K562 (cell line): Measurements from ENCODE around the gene YARS1. TPM values are rescaled to one million over a fixed set of nuclear protein-coding genes. Genes with fewer than 3 reads are reported as not detected.

Source experiments
- ATAC-seq: fragments of 200-7000 bp; cut with Tn5 transposase; 3 replicates; pipeline ENCODE4 v1.9.1; 2020; ENCODE audit warnings: moderate library complexity
- BruUV-seq: library from RNA; stranded (reverse); fragments of 400-500 nt; replicated peaks from 2 replicates; lab custom pipeline; 2021; lab: Mats Ljungman, UMichigan
- CTCF ChIA-PET: fragments of 300-600 bp; formaldehyde crosslinking; extraction: SDS; loops from one replicate; lab custom pipeline; 2021; ENCODE audit warnings: low intra/inter-chr PET ratio; lab: Yijun Ruan, JAX
- POLR2A ChIA-PET: fragments of 300-600, 350-650 bp; sonication (Branson Sonifier 250); formaldehyde crosslinking; extraction: SDS; loops from one replicate; lab custom pipeline; 2021; ENCODE audit warnings: antibody characterized with exemption, inconsistent platforms; lab: Yijun Ruan, JAX
- DNase-seq, 4 experiments: peaks; one replicate each; pipeline versions ENCODE4 v3.0.0 to v3.0.0-alpha.2; 2011 to 2018; ENCODE audit warnings: low spot score in 3 of 4, mixed read lengths in 3 of 4; ENCODE audit errors: extremely low read depth in 1 of 4
- FAIRE-seq: peaks from 2 replicates; lab custom pipeline; 2011; peaks lifted over from hg19 to GRCh38; lab: Jason Lieb, UNC
- H2AFZ ChIP-seq: 2 replicates; pipeline ENCODE4 v1.6.0; 2011; ENCODE audit warnings: low read depth, low read length, control low read depth, inconsistent platforms
- H3K27ac ChIP-seq: fragments of 200-600 bp; 3 replicates; pipeline ENCODE4 v1.8.0; 2011; ENCODE audit warnings: low read depth, mild to moderate bottlenecking, control low read depth, inconsistent platforms, low read length, moderate library complexity, mixed read lengths; ENCODE audit errors: extremely low read depth
- H3K27me3 ChIP-seq, 2 experiments: fragments of 300-600 bp in 1 of 2; 2 replicates in 1 of 2; 3 replicates in 1 of 2; pipeline versions ENCODE4 v1.6.0 to v1.8.0; 2011; ENCODE audit warnings: inconsistent platforms in 2 of 2, low read length in 2 of 2, mild to moderate bottlenecking in 1 of 2, mixed read lengths in 1 of 2, moderate library complexity in 1 of 2; ENCODE audit not compliant: control insufficient read depth in 2 of 2, insufficient read depth in 2 of 2
- H3K36me3 ChIP-seq: fragments of 300-600 bp; 3 replicates; pipeline ENCODE4 v1.8.0; 2011; ENCODE audit warnings: mild to moderate bottlenecking, low read length, inconsistent platforms; ENCODE audit not compliant: control insufficient read depth, insufficient read depth
- H3K4me1 ChIP-seq, 2 experiments: fragments of 200-600 bp in 1 of 2; replicated peaks in 1 of 2; 2 replicates in 1 of 2; 3 replicates in 1 of 2; pipeline versions ENCODE4 v1.5.1 to v1.8.0; 2011; ENCODE audit warnings: inconsistent platforms in 2 of 2, low read length in 2 of 2, mild to moderate bottlenecking in 1 of 2, mixed read lengths in 1 of 2, moderate library complexity in 1 of 2; ENCODE audit not compliant: control insufficient read depth in 2 of 2, insufficient read depth in 2 of 2
- H3K4me2 ChIP-seq: 2 replicates; pipeline ENCODE4 v1.6.1; 2011; ENCODE audit warnings: low read length, control low read depth, inconsistent platforms, mixed read lengths; ENCODE audit not compliant: insufficient read depth
- H3K4me3 ChIP-seq: fragments of 200-600 bp; sonication (generic), shearing (Covaris generic); 2 replicates; pipeline ENCODE4 v1.5.1; 2016; ENCODE audit warnings: control low read depth, inconsistent platforms
- H3K79me2 ChIP-seq: fragments of 200-600 bp; 3 replicates; pipeline ENCODE4 v1.8.0; 2011; ENCODE audit warnings: low read length, inconsistent platforms; ENCODE audit not compliant: control insufficient read depth, insufficient read depth
- H3K9ac ChIP-seq, 2 experiments: 2 replicates each; pipeline versions ENCODE4 v1.6.0 to v1.6.1; 2011; ENCODE audit warnings: low read depth in 2 of 2, low read length in 2 of 2, control low read depth in 1 of 2, inconsistent platforms in 1 of 2, mild to moderate bottlenecking in 1 of 2, mixed read lengths in 1 of 2; ENCODE audit not compliant: insufficient read depth in 1 of 2
- H3K9me1 ChIP-seq: one replicate; pipeline ENCODE4 v1.6.0; 2011; ENCODE audit warnings: inconsistent platforms, mild to moderate bottlenecking, low read length, moderate library complexity; ENCODE audit not compliant: control insufficient read depth, insufficient read depth
- H3K9me3 ChIP-seq: replicated peaks from 2 replicates; pipeline ENCODE4 v1.5.1; 2011; ENCODE audit warnings: low read depth, low read length, inconsistent platforms; ENCODE audit not compliant: control insufficient read depth, insufficient read depth
- H4K20me1 ChIP-seq: replicated peaks from 2 replicates; pipeline ENCODE4 v1.6.1; 2011; ENCODE audit warnings: low read length, inconsistent platforms, mixed read lengths; ENCODE audit not compliant: control insufficient read depth, insufficient read depth
- ARID4B ChIP-seq: sonication (generic); formaldehyde crosslinking; IDR thresholded peaks from 2 replicates; pipeline ENCODE4 v1.8.0; 2022; ENCODE audit warnings: mild to moderate bottlenecking, missing genetic modification reagents
- IRF9 ChIP-seq: fragments of 450-650 bp; IDR thresholded peaks from 2 replicates; pipeline ENCODE4 v1.6.1; 2016; ENCODE audit warnings: missing biosample characterization, missing genetic modification characterization
- MEF2D ChIP-seq: conservative IDR thresholded peaks from 2 replicates; pipeline ENCODE4 v1.6.1; 2016; ENCODE audit warnings: low read depth, missing genetic modification characterization, missing compliant biosample characterization
- NFE2 ChIP-seq: IDR thresholded peaks from 2 replicates; pipeline ENCODE4 v1.6.1; 2014; ENCODE audit warnings: antibody characterized with exemption, low read depth
- OTX1 ChIP-seq: fragments of 450-650 bp; formaldehyde crosslinking; IDR thresholded peaks from 2 replicates; pipeline ENCODE4 v1.4.0; 2022; ENCODE audit warnings: mild to moderate bottlenecking
- PHF20 ChIP-seq: fragments of 450-650 bp; IDR thresholded peaks from 2 replicates; pipeline ENCODE4 v1.6.1; 2018; ENCODE audit not compliant: partially characterized antibody
- RNF219 ChIP-seq: fragments of 250-450 bp; sonication (Bioruptor Pico); IDR thresholded peaks from 2 replicates; pipeline ENCODE4 v1.5.0; 2022; ENCODE audit warnings: mild to moderate bottlenecking
- THAP7 ChIP-seq: fragments of 250-450 bp; sonication (Bioruptor Pico); IDR thresholded peaks from 2 replicates; pipeline ENCODE4 v1.5.0; 2021
- TOE1 ChIP-seq, 2 experiments: fragments of 450-650 bp in 1 of 2; sonication (generic) in 1 of 2; formaldehyde crosslinking in 1 of 2; IDR thresholded peaks; 2 replicates each; pipeline versions ENCODE4 v1.7.1 to v1.8.0; 2016 to 2022; ENCODE audit warnings: borderline replicate concordance in 2 of 2, mild to moderate bottlenecking in 2 of 2, antibody characterized with exemption in 1 of 2, inconsistent platforms in 1 of 2, low read depth in 1 of 2, missing genetic modification reagents in 1 of 2, moderate library complexity in 1 of 2
- ZKSCAN8 ChIP-seq: fragments of 200-800 bp; sonication (Bioruptor generic); IDR thresholded peaks from 2 replicates; pipeline ENCODE4 v1.6.1; 2016; ENCODE audit warnings: missing genetic modification characterization, missing compliant biosample characterization
- WGBS: fragments of 100-300 bp; shearing (Covaris generic); methylation state at CpG from one replicate; pipeline ENCODE4 v1.1.6; 2016; ENCODE audit warnings: low coverage, mixed read lengths; ENCODE audit not compliant: insufficient coverage; ENCODE audit errors: missing lambda C conversion rate; 5-methylcytosine and 5-hydroxymethylcytosine counted together
- in situ Hi-C: fragments of 300-500 bp; cut with MboI; formaldehyde crosslinking; loops from 4 replicates; pipeline ENCODE4 v1.15.0; 2018; ENCODE audit warnings: inconsistent platforms, mixed read lengths
- intact Hi-C: fragments of 100-400 bp; cut with micrococcal nuclease; formaldehyde crosslinking; loops from 2 replicates; pipeline ENCODE4 v1.14.2; 2022
- polyA plus RNA-seq, 8 experiments: library from polyadenylated mRNA; depleted of rRNA in 4 of 8; stranded (reverse) in 5 of 8; unstranded in 3 of 8; fragments of >200 nt; fragmentation: Nextera tagmentation in 2 of 8; fragmentation: Illumina TruSeq in 1 of 8; extraction: Ambion mirVana in 2 of 8; extraction: Trizol in 1 of 8; gene quantifications; 2 replicates each; pipeline versions ENCODE4 v1.2.1 to v1.2.3, GENCODE V29; 2011 to 2014; ENCODE audit warnings: inconsistent platforms in 1 of 8, missing spikeins in 1 of 8
- total RNA-seq, 7 experiments: library from RNA; depleted of rRNA in 6 of 7; stranded (reverse); fragments of >200 nt in 6 of 7; fragmentation: Illumina TruSeq in 2 of 7; extraction: Trizol in 2 of 7; gene quantifications; 2 replicates each; pipeline versions ENCODE4 v1.2.1 to v1.2.3, GENCODE V29; 2011 to 2021; ENCODE audit warnings: low replicate concordance in 1 of 7

Gene YARS1
- total and polyA plus RNA-seq, 9 of the 15 experiments (the other 6 are each of a cell fraction or from before 2014, with no cell fraction given), result 66.2 to 336 (median 201) TPM

GRCh38 chr1:32754317-32755097 is 62.7 kb downstream of the YARS1 start:
- peaks cover 11% of the 10 kb centered on the region; the same call in 2 of the 3 replicates for H3K36me3 ChIP-seq
- peak; percentile 76 for FAIRE-seq
- peak; percentile 14 for ATAC-seq
- peak overlapping the region; percentile 82 for H3K27ac ChIP-seq
- H3K4me1 ChIP-seq, result peaks cover 53 to 64% of the 10 kb centered on the region in 2 experiments
- POLR2A ChIA-PET, result interaction anchor here (0.6 to 1.7 kb wide), 5 partner anchors 9 to 1360 kb away, joined by 3 to 4 read pairs (median 3); no protein-coding TSS in a partner anchor
- CTCF ChIA-PET, result interaction anchor here (0.7 kb wide), 1 partner anchor 47 kb away, joined by 3 read pairs; no protein-coding TSS in a partner anchor
- H3K9me3 ChIP-seq, result no peaks in the 10 kb centered on the region
- in situ Hi-C loops, result no loop called here
- H2AFZ ChIP-seq, result peak overlapping the region; percentile 69
- H3K79me2 ChIP-seq, result peaks cover 55% of the 10 kb centered on the region
- WGBS, result 2% methylated on average over 32 of the region's 47 CpGs
- peak overlapping the region; percentile 61 for H3K4me3 ChIP-seq
- H3K4me2 ChIP-seq, result peak overlapping the region; percentile 100
- H3K9ac ChIP-seq, result peak overlapping the region; percentile 78 to 92
- peaks cover 35% of the 10 kb centered on the region for H4K20me1 ChIP-seq
- peaks cover 14% of the 10 kb centered on the region for H3K9me1 ChIP-seq
- intact Hi-C loops, result no loop called here
- BruUV-seq, result no TSS peak
- no peaks in the 10 kb centered on the region for H3K27me3 ChIP-seq
- DNase-seq, result peak; percentile 66 to 78 (median 75)
- TF ChIP-seq TOE1 (IDR thresholded peaks at IDR 0.05; ENCODE audit: borderline replicate concordance), result peak; percentile 74; the same call in 1 of the 2 replicates
- 0 out of 2 replicates have a peak, but pooled peaks have one; percentile 36 for TF ChIP-seq TOE1 (CRISPR knock-in tag; IDR thresholded peaks at IDR 0.05; ENCODE audit: borderline replicate concordance, low read depth)
- peak; percentile 61; the same call in 1 of the 2 replicates for TF ChIP-seq MEF2D (tag)
- no peak for TF ChIP-seq ZKSCAN8
- TF ChIP-seq IRF9, result no peak
- no peak for TF ChIP-seq NFE2
- TF ChIP-seq PHF20, result peak; percentile 29
- no peak for TF ChIP-seq RNF219 (CRISPR knock-in tag)
- peak; percentile 79 for TF ChIP-seq ARID4B (CRISPR knock-in tag)
- TF ChIP-seq OTX1 (CRISPR knock-in tag), result peak; percentile 41; the same call in 1 of the 2 replicates
- TF ChIP-seq THAP7 (CRISPR knock-in tag), result 0 out of 2 replicates have a peak, but pooled peaks have one; percentile 29
